ENCODE data around the gene TP63.

Gene TP63

DNA sequence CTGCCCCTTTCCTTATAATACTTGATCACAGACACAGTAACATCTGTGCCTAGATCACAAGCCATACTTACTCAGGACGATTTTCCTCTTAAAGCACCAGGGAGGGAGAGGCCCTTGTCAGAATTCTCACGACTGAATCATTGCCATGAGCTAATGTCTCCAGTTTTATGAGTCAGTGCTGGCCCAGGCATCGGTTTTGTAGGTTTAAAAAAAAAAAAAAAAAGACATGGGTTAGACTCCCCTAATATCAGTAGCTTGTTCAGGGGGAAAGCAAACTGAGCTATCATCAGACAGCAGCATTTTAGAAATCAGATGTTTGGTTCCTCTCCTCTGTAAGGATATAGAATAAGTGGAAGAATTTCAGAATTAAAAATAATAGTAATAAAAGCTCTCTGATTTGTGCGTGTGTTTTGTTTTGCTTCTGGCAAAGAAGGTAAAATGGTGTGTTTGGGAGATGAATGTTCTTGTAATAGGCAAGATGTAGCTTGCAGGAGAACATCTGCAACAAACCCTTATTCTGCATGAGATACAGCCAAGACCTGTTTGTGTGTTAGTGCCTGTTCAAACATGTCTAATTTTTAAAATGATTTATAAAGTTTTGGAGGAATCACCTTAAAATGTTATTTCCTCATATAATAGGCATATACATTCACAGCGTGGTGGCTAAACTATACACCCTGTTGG, 193.6 kb downstream of the TP63 start:
- DNase-seq = no peak

DNA sequence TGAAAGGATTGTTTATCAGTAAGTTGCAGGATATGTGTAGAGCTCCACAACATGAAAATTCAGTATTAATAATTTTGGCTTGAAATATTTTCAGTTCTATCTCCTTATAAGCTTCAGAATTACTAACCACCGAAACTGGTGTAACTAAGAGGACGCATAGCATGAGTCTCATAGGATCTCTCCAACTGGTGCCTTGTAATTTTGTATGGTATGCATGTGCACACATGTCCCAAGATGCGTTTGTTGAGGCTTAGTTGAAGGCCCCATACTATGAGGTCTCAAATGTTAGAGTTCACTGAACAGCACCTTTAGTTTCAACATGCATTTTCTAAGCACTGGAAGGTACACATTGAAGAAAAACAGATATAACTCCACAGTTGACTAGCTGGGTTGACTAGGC, 195.4 kb downstream of the TP63 start:
- no peak for DNase-seq

DNA sequence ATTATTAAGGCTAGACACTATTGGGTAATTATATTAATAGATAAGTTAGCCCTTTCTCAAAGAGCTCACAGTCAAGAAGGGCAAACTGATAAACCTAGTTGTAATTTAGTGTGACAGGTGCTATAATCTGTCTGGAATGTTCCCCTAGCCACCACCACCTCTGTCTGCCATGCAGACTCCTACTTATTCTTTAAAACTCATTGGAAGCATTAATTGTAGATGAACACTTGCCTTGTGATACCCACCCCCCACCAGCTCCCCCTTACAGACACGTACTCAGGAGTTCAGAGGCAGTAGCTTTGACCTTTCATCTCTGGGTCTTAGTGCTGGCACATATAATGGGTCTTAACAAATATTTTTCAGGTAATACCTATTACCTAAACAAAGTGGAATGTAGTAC, 195.9 kb downstream of the TP63 start:
- DNase-seq = no peak

DNA sequence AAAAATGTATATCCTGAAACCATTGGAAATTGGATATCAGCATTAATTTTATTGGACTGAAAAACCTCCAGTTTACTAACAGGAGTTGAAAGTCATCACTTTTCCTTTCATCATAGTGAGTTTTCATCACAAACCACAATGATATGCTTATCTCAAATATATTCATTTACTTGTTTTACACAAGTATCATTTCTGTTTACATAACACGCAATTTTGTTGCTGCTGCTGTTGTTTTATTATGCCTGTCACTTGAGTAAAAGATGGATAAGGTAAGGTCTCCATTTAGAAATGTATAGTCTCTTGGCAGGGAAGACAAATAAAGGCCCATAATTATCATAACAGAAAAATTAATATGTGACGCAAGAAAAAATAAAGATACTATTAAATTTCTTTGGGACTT, 199.2 kb downstream of the TP63 start:
- DNase-seq = no peak

DNA sequence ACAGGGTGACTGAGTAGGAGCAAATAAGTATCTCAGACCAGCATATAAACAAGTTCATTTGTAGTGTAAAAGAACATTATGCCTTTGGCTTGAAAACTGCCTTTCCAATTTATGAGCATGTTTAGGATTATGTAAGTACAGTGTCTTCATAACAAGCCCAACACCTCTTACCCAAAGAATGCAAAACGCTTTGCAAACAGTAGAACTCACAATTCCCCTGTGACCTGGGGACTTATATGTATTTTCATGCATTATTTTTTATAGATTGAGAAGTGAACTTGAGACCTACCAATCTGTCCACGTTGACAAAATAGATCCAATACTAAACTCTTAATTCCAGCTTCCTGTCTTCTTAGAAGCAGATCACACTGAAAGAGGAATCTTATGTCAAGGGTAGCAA, 202.1 kb downstream of the TP63 start:
- DNase-seq = no peak

DNA sequence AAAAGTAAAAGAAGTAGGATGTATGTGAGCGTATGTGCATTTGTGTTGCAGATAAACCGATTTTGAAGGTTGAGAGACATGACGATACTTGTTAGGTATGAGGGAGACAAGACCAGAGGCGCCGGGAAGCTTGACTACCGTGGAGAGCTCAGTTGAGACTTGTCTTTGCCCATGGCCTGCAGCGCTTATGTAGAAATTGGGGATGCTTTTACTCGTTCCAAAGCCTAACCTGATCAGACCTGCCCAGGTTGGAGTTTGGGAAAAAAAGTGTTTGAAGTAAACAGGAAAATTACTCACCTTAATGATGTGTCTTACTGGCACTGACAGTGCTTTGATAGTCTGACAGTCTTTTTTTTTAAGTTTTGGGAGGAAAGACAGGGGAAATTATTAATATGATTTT, 202.8 kb downstream of the TP63 start:
- no peak for DNase-seq

DNA sequence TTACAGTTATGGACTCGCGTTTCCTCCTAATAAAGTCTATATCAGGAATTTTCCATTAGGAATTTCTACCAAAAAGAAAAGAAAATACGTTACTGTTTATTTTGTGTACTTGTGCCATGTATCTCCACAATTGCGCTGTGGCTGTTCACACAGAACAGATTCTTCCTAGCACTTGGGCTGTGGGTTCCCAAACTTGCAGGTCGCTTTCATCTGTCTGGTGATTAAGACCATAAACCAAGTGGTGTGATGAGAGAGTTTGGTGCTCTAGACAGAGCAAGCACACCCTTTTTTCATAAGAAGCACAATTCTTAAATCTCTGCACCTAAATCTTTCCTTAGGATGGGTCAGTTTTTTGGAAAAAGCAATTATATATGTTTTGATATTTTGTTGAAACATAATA, 203.3 kb downstream of the TP63 start:
- DNase-seq = no peak

DNA sequence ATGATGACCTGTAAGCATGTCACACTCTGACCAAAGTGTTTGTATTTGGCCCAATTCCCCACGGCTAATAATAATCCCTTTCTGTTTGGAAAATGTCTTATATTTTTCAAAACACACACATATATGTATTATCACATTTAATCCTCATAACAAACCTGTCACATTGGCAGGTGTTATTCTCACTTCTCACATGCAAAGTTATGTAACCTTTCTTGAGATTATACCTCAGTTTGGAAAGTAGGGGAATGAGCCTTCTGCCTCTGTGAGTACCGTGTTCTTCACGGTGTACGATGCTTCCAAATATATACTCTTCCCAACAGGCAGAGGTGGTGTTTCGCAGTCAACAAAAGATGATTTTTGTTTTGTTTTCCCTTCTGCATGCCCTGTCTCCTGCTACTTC, 205.6 kb downstream of the TP63 start:
- DNase-seq = no peak

DNA sequence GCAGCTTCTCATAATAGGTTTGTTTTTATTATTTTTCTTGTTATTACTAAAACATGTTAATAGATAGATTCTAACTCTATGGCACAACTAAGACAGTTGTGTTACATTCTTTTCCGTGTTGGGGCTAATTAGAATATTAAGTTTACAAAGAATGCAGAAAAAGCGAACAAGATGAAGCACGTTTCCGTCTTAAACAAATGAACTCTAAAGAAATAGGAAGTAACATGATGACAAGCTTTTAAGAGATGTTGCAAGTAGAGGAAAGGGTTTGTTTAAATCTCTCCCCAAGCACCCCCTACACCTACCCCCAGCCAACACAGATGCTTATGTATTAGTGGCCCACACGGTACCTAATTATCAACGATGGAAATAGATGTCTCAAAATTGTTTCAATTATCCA, 207.1 kb downstream of the TP63 start:
- DNase-seq = no peak

DNA sequence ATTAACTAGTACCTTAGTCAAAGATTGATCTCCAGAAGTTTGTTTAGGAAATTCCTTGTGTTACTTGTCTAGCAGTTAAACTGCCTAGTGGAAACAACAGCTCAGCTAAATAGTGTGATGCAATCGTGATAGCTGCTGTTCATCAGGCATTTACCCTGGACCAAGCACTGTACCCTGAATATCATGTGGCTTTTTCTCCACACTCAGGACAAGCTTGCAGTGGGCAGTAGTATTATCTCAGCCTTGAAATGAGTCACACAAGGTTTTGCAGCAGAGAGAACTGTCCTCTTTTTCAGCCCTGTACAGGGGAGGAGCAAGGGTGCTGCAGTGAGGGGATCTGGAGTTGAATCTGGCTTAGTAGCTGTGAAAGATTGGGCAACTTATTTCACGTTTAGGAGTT, 208.4 kb downstream of the TP63 start:
- no peak for DNase-seq

DNA sequence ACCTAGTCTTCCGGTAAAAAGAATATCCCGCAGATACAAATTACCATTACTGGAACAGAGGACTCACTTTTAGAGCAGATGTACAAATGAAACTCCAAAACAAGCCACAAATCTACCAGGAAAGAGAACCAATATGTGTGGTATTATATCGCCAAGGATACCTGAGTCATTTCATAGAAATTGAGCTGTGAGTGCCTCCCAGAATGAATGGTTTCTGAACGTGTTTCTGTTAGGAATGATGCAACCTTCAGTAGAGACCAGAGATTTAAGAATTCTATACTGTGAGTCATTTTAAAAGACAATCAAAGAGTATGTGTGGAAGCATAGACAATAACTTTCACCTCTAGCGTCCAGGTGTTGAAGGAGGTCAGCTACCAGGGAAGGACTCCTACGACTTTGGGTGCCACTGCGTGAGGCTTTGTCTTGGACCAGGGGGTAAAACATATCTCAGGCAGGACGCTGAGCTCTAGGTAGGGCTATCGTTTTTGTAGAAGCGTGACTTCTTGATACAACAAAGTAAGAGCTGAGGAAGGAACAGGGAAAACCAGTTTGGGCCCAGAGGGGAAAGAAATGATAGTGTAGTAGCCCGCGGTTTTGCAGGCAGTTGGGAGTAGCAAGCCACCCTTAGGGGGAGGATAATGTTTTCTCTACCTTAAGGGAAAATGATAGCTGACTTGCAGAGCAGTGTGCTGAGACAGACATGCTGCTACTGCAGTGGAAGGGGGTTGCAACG, 210.4 kb downstream of the TP63 start:
- DNase-seq = no peak

DNA sequence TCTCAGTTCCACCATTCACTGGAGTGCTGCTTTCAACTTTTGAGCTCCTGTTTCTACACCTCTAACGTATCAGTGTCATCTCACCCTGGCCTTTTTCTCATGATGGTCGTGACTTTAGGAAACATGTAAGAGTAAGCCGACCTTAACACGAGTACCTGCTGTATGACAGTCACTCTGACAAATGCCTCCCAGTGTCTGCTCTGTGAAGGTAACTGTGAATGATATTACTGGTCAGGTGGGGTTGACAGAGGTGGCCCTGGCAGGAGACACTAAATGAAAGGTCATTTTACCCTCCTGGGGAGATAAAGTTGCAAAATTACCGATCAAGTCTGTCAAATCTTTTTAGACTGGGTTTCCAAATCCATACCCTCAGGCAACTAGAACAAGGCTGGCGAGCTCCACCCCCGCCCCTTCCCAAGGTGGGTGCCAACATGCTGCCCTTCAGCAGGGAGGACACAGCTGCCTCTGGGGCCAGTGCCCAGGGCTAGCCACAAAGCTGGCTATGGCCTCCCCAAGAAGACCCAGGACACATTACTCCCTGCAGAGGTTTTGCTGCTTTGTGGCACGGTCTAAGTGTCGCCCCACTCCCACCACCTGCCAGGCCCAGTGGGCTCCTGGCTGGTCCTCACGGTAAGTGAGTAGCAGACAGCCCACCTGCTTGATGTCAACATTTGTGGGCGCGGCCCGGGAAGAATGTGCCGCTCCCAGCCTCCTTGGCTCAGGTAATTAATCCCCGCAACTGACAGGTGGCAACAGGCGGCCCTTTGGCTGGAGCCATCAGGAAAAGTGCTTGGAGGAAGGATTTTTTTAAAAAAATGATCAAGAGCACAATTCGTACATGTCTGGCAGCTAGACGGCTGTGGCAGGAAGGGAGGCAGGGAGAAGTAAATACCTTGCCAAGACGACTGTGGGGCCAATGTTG, 211.8 kb downstream of the TP63 start:
- DNase-seq = no peak

DNA sequence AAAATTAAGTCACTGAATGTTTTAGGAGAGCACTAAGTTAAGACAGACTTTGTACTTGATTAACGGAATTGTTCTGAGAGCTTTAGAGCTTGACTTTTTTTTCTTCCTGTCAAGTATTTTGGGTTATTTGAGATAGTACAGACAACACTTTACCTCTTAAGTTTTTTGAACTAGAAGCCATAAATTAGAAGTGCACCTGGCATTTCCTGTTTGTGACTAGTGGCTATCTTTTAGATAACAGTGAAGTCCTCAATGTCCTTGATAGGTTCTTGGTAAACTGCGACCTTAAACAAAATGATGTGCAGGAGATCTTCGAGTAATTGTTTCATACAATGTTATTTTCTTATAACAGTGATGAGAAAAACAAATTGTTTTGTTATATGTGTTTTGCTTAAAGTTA, 213.9 kb downstream of the TP63 start:
- DNase-seq = no peak

DNA sequence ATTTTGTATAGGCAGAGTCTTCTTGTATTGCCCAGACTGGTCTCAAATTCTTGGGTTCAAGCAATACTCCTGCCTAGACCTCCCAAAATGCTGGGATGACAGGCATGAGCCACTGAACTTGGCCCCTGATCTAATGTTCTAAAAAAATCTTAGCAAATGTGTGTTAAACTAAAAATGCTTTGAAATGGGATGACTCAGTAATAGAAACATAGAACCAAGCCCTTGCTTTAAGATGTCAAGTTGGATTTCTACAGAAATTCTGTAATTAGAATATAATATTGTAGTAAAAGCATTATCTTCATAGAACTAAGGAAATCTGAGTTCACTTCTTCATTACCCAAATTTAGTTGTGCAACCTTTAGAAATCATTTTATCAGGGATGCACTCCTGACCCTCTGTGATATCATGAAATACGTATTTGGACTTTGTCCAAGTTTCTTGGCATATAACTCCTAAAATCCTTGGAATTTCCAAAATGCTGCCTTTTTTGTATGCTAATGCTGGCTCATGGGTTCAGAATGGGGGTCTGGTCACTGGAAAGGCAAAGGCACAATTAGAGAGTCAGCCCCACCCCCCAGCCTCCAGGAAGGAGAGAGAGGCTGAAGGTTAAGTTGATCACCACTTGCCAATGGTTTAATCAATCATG, 217.3 kb downstream of the TP63 start:
- no peak for DNase-seq

DNA sequence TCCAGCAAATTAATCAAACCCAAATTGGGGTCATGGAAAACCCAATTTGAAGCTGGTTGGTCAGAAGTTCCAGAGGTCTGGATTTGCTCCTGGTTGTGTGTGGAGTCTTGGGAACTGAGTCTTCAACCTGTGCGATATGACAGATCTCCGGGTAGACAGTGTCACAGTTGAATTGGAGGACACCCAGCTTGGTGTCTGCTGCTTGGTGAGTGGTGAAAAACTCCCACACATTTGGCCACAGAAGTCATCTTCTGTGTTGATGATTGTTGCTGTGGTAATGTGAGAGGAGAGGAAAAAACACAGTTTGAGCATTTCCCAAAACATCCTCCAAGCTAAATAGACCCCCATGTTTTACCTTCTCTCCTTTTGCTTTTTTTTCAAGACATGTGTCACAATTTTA, 218.1 kb downstream of the TP63 start:
- DNase-seq = no peak

DNA sequence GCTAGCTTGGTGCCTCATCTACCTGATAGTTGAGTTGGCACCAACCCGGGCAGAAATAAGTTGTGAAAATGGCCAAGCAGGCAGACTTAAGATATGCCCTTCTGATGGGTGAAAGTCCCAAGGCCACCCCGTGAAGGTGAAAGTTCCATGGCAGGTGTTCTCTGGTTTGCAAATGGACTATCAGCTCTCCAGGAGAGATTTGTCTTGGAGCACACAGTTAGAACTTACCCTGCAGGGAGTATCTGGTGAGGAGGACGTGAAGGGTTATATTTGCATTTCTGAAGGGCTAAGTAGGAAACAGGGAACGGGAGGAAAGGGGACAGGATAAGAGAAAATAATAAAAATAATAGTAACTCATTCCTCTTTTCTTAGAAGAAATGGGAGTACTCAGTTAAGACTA, 220.5 kb downstream of the TP63 start:
- DNase-seq = no peak

DNA sequence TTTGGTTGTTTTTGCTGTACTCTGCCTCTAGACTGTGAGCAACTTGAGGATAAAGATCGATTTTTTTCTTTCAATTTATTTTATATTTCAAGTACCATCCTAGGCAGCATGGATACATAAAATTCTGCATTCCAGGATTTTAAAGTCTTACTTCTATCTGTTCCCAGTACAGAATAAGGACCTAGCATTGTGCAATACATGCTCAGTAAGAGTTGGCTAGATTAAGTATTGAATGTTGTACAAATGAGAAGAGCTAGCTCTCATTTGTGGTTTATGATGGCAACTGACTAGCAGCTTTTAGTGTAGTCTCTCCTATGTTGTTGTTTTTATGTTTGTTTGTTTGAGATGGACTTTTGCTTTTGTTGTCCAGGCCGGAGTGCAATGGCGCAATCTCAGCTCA, 222.7 kb downstream of the TP63 start:
- no peak for DNase-seq

DNA sequence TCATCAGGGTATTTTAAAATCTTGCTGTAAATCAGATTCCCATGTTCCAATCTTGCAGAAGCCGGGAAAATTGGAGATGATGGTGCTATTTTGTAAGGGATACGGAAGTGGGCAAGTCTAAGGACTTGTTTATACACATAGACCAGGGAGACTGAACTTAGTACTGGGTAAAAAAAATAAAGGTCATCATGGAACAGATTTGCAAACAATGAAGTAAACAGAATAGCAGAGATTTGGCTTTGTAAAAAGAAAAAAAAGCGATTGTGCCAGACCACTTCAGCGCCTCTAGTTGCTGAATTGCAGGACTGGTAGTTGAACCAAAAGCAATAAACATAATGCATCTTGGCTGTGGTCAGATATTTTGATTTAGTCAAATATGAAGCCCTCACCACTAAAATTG, 229.1 kb downstream of the TP63 start:
- no peak for DNase-seq

DNA sequence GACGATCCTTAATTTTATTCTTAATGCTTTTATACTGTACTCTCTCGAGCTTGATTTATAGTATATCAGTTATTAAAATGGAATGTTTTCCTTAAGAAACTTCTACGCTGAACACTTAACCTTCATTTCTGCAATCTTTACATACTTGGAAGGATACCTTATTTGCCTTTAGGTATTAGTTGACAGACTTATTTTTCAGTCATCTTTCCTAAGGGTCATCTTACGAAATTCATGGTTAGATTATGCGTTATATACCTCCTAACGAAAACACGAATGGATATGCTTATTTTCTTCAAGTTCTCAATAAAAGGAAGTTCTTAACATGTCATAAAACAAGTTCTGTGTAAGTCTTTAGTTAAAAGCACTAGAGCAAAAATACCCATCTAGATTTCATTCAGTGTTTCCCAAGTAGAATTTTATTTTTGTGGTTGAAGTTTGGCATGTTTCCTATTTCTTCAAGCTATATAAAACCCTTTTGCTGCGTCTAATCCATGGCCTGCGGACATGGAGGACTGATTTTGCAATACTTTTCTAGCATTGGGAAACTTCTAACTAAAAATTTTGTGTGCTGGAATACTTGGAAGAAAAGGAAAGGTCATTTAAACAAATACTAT, 231.3 kb downstream of the TP63 start:
- no peak for DNase-seq

DNA sequence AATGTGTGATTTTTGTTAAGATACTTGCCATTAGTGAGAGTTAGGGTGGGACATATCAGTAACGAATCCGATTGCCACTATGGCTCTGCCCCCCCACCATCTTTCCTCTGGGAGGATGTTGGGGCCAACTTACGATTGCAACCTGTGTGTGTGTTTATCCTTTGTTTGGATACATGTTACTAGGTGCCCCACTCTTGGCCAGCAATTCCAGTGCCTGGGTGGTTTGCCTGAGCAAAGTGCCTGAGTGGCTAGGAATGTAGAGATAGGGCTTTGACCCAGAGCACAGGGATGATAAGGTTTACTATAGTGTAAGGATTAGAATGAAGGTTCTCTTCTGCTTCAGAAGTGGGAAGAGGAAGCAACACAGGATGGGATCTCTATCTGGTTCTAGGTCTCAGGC, 231.8 kb downstream of the TP63 start:
- DNase-seq = no peak

DNA sequence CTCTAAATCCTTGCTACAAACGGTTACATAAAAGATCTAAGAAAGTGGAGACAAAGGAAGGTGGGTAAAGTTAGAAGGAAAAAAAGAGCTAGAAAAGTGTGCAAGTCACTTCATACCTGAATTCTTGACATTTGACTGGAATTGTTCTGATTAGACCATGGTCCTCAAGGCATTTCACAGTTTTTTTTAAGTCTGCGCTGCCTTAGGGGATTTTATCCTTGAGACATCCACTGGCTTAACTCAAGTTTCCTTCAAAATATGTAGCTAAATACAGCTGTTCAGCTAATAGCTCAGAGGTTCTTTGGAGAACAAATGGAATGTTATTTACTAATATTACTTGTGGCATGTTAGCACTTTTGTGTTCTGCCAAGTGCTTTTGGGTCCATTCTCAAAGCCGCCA, 236.9 kb downstream of the TP63 start:
- no peak for DNase-seq

DNA sequence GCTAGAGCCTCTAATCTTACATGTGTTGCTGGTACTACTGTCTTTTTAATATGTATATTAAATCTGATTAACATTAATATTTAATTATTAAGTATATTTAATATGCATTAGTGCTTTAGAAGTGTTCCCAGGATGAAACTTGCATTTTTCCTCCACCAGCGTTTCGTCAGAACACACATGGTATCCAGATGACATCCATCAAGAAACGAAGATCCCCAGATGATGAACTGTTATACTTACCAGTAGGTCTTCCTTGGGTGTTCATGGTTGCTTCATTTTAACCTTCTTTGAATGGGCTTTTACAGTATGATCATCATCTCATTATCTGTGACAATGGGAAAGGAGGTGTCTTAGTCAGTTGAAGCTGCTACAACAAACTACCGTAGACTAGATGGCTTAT, 238.0 kb downstream of the TP63 start:
- DNase-seq = no peak

DNA sequence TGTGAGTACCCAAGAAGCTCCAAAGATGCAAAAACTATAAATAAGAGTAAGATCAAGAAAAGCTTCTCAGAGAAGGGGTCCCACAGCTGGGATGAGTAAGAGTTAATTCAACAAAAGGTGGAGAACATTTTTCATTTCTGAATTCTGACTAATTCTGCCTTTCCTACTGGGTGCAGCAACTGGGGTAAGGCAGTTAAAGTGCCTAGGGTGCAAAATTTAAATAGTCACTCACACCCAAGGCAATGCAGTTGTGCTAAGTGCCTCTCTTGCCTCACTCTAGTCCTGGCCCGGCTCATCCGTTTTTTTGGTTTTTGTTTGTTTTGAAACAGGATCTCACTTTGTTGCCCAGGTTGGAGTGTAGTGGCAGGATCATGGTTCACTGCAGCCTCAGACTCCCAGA, 240.2 kb downstream of the TP63 start:
- no peak for DNase-seq
